SH-SY5Y (cell line): Measurements from ENCODE around the gene PCSK2.

Experiments used
- GATA2 ChIP-seq: IDR thresholded peaks from 2 replicates; pipeline ENCODE4 v1.6.1; 2011; ENCODE audit warnings: mild to moderate bottlenecking, low read depth, low read length
- GATA3 ChIP-seq: IDR thresholded peaks from 2 replicates; pipeline ENCODE4 v1.6.1; 2011; ENCODE audit warnings: low read depth, mild to moderate bottlenecking, low read length, moderate library complexity

DNA sequence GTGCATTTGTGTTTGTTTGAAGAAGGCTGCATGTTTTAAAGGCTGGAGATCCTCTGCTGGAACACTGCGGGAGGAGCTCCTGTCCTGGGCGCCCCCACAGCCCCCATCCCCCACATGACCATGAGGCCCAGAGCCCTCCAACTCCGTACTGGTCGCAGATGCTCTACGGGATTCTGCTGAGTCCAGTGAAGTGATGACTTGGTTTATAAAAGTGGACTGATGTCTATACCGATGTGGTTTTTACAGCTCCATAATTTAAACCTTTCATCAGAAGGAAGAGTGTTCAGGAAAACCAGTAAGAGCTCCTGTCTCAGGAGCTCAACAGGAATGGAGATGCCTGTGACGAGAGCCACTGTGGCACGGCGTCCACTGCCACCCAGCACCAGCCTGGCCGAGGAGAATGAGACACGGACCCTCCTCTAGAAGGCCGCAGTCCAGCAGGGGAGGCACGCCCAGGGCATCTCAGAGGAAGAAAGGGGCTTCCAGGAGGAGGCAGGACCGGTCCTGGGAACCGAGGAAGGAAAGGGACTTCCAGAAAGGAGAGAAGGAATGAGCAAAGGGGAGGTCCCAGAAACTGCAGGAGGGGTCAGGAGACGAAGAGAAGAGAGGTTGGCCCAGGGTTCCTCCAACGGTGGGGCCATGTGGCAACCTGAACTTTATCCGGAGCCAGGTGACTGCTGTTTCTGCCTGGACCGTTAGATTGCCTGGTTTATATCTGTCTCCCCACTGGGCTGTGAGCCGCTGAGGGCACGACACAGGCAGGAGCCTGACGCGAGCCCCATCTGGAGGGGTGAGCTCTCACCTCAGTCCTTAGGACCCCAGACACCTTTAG, 277.4 kb downstream of the PCSK2 start:
- TF ChIP-seq GATA2 (no peak), GATA3 (no peak)
